Nephron (organoid): Measurements from ENCODE around the gene FSIP1.

Source experiments
- H3K27ac Mint-ChIP-seq, 3 experiments: 2 replicates each; pipeline ENCODE4 v1.8.0; 2020; ENCODE audit warnings: mixed read lengths in 3 of 3, mild to moderate bottlenecking in 2 of 3, moderate library complexity in 1 of 3
- H3K27me3 Mint-ChIP-seq: 2 replicates; pipeline ENCODE4 v1.8.0; 2021; ENCODE audit warnings: low read depth, mild to moderate bottlenecking, moderate library complexity, mixed read lengths
- H3K36me3 Mint-ChIP-seq: 2 replicates; pipeline ENCODE4 v1.8.0; 2020; ENCODE audit warnings: low read depth, mixed read lengths
- H3K4me1 Mint-ChIP-seq: 2 replicates; pipeline ENCODE4 v1.8.0; 2020; ENCODE audit warnings: mixed read lengths
- H3K4me3 Mint-ChIP-seq, 3 experiments: 2 replicates each; pipeline ENCODE4 v1.8.0; 2020; ENCODE audit warnings: mild to moderate bottlenecking in 3 of 3, mixed read lengths in 3 of 3, moderate library complexity in 2 of 3
- H3K9me3 Mint-ChIP-seq: 2 replicates; pipeline ENCODE4 v1.8.0; 2020; ENCODE audit warnings: mixed read lengths
- CTCF ChIP-seq, 3 experiments: fragments of 200-600 bp; sonication (generic); IDR thresholded peaks; one replicate each; pipeline ENCODE4 v1.5.0; 2021; ENCODE audit warnings: antibody characterized with exemption in 3 of 3; ENCODE audit not compliant: unreplicated experiment in 3 of 3

Gene FSIP1

GRCh38 chr15:39641191-39641889 is 141.3 kb downstream of the FSIP1 start:
- H3K36me3 Mint-ChIP-seq: no peaks in the 10 kb centered on the region
- no peak overlapping the region for H3K4me3 Mint-ChIP-seq
- H3K9me3 Mint-ChIP-seq: no peaks in the 10 kb centered on the region
- H3K27ac Mint-ChIP-seq: no peak overlapping the region
- H3K27me3 Mint-ChIP-seq: no peaks in the 10 kb centered on the region
- no peak for TF ChIP-seq CTCF (IDR thresholded peaks at IDR 0.05; ENCODE audit: unreplicated experiment in 3 of 3)
- H3K4me1 Mint-ChIP-seq: peaks cover 25% of the 10 kb centered on the region

GRCh38 chr15:39640665-39641064 is 142.0 kb downstream of the FSIP1 start:
- Mint-ChIP-seq H3K4me3 (no peak overlapping the region), H3K36me3 (no peaks in the 10 kb centered on the region), H3K4me1 (peaks cover 25% of the 10 kb centered on the region), H3K27me3 (no peaks in the 10 kb centered on the region), H3K27ac (no peak overlapping the region), H3K9me3 (no peaks in the 10 kb centered on the region)
- TF ChIP-seq CTCF (IDR thresholded peaks at IDR 0.05; ENCODE audit: unreplicated experiment in 3 of 3): no peak

GRCh38 chr15:39639037-39639436 is 143.6 kb downstream of the FSIP1 start:
- Mint-ChIP-seq H3K27ac (no peak overlapping the region), H3K4me1 (peaks cover 18% of the 10 kb centered on the region), H3K27me3 (peaks cover under 1% of the 10 kb centered on the region), H3K9me3 (no peaks in the 10 kb centered on the region), H3K4me3 (no peak overlapping the region), H3K36me3 (no peaks in the 10 kb centered on the region)
- no peak for TF ChIP-seq CTCF (IDR thresholded peaks at IDR 0.05; ENCODE audit: unreplicated experiment in 3 of 3)

GRCh38 chr15:39638041-39638440 is 144.6 kb downstream of the FSIP1 start:
- Mint-ChIP-seq H3K4me1 (peaks cover 15% of the 10 kb centered on the region), H3K4me3 (no peak overlapping the region), H3K27me3 (peaks cover 4% of the 10 kb centered on the region), H3K9me3 (no peaks in the 10 kb centered on the region), H3K27ac (no peak overlapping the region), H3K36me3 (no peaks in the 10 kb centered on the region)
- TF ChIP-seq CTCF (IDR thresholded peaks at IDR 0.05; ENCODE audit: unreplicated experiment in 3 of 3): no peak

GRCh38 chr15:39631357-39631756 is 151.3 kb downstream of the FSIP1 start:
- no peak overlapping the region for H3K27ac Mint-ChIP-seq
- TF ChIP-seq CTCF (IDR thresholded peaks at IDR 0.05; ENCODE audit: unreplicated experiment in 3 of 3): no peak
- no peaks in the 10 kb centered on the region for H3K36me3 Mint-ChIP-seq
- H3K27me3 Mint-ChIP-seq: peaks cover 8% of the 10 kb centered on the region
- peaks cover 37% of the 10 kb centered on the region for H3K4me1 Mint-ChIP-seq
- H3K4me3 Mint-ChIP-seq: no peak overlapping the region
- no peaks in the 10 kb centered on the region for H3K9me3 Mint-ChIP-seq

- H3K36me3 Mint-ChIP-seq: no peaks in the 10 kb centered on the region
- H3K4me1 Mint-ChIP-seq: peaks cover 37% of the 10 kb centered on the region
- peak overlapping the region in 1 of 3 experiments; percentile 16 for H3K27ac Mint-ChIP-seq
These were observed 152.7 kb downstream of the FSIP1 start for GRCh38 chr15:39629906-39630305.

More at GRCh38 chr15:39629906-39630305, 152.7 kb downstream of the FSIP1 start:
- TF ChIP-seq CTCF (IDR thresholded peaks at IDR 0.05; ENCODE audit: unreplicated experiment in 3 of 3): no peak
- Mint-ChIP-seq H3K4me3 (no peak overlapping the region), H3K27me3 (peaks cover 8% of the 10 kb centered on the region), H3K9me3 (no peaks in the 10 kb centered on the region)
